Suprapubic skin (tissue), 3 donors: Measurements from ENCODE around the gene GLUD1.
"Not testable (repeated sequence)": the region's sequence is repeated elsewhere in the genome, so short reads cannot be mapped to it uniquely, and the experiment has no call there.

ENCODE experiments used
- CTCF ChIP-seq, 2 donors: fragments of 200-600 bp in 1 of 2; fragments of 450-650 bp in 1 of 2; sonication (generic) in 1 of 2; IDR thresholded peaks; one replicate each; pipeline ENCODE4 v1.5.1; 2016 to 2019; ENCODE audit warnings: antibody characterized with exemption in 2 of 2, mild to moderate bottlenecking in 1 of 2, moderate library complexity in 1 of 2
- POLR2A ChIP-seq, 2 donors: fragments of 450-650 bp; IDR thresholded peaks; one replicate each; pipeline ENCODE4 v1.6.1; 2017; ENCODE audit warnings: antibody characterized with exemption in 2 of 2, mild to moderate bottlenecking in 2 of 2, moderate library complexity in 2 of 2

GRCh38 chr10:87082219-87082618 lies 12.4 kb downstream of the GLUD1 start:
- TF ChIP-seq POLR2A, CTCF (IDR thresholded peaks at IDR 0.05): not testable (repeated sequence)
